ENCODE data around the gene CAMTA1.

Gene CAMTA1

GRCh38 chr1:7346600-7347570 lies 561.6 kb downstream of the CAMTA1 start:
- Histone ChIP-seq H3K36me3 (ENCODE audit: control insufficient read depth, insufficient read depth, low read length) (no peaks in the 10 kb centered on the region), H3K9ac (ENCODE audit: low read depth, low read length) (no peak overlapping the region), H3K9me3 (ENCODE audit: control insufficient read depth, insufficient read depth, low read length) (no peaks in the 10 kb centered on the region)

GRCh38 chr1:7348073-7348472 lies 562.8 kb downstream of the CAMTA1 start:
- no peaks in the 10 kb centered on the region for H3K9me3 ChIP-seq (ENCODE audit: control insufficient read depth, insufficient read depth, low read length)
- H3K9ac ChIP-seq (ENCODE audit: low read depth, low read length) = no peak overlapping the region
- no peak overlapping the region for H3K4me3 ChIP-seq (ENCODE audit: low read depth, low read length)
- no peaks in the 10 kb centered on the region for H3K36me3 ChIP-seq (ENCODE audit: control insufficient read depth, insufficient read depth, low read length)
- H3K27me3 ChIP-seq (ENCODE audit: control insufficient read depth, insufficient read depth, low read length) = no peaks in the 10 kb centered on the region
- no peaks in the 10 kb centered on the region for H3K4me1 ChIP-seq (ENCODE audit: control insufficient read depth, insufficient read depth, low read length)

More at GRCh38 chr1:7346600-7347570, 561.6 kb downstream of the CAMTA1 start:
- Histone ChIP-seq H3K27me3 (ENCODE audit: control insufficient read depth, insufficient read depth, low read length) (no peaks in the 10 kb centered on the region), H3K4me1 (ENCODE audit: control insufficient read depth, insufficient read depth, low read length) (no peaks in the 10 kb centered on the region), H3K4me3 (ENCODE audit: low read depth, low read length) (no peak overlapping the region)

GRCh38 chr1:7348580-7348979 lies 563.3 kb downstream of the CAMTA1 start:
- H3K27me3 ChIP-seq (ENCODE audit: control insufficient read depth, insufficient read depth, low read length) = no peaks in the 10 kb centered on the region
- H3K9me3 ChIP-seq (ENCODE audit: control insufficient read depth, insufficient read depth, low read length) = no peaks in the 10 kb centered on the region
- H3K4me3 ChIP-seq (ENCODE audit: low read depth, low read length) = no peak overlapping the region
- H3K36me3 ChIP-seq (ENCODE audit: control insufficient read depth, insufficient read depth, low read length) = no peaks in the 10 kb centered on the region
- H3K9ac ChIP-seq (ENCODE audit: low read depth, low read length) = no peak overlapping the region
- H3K4me1 ChIP-seq (ENCODE audit: control insufficient read depth, insufficient read depth, low read length) = no peaks in the 10 kb centered on the region

GRCh38 chr1:7350804-7351203 lies 565.5 kb downstream of the CAMTA1 start:
- H3K9ac ChIP-seq (ENCODE audit: low read depth, low read length) = no peak overlapping the region
- H3K27me3 ChIP-seq (ENCODE audit: control insufficient read depth, insufficient read depth, low read length) = no peaks in the 10 kb centered on the region
- no peaks in the 10 kb centered on the region for H3K36me3 ChIP-seq (ENCODE audit: control insufficient read depth, insufficient read depth, low read length)
- H3K4me1 ChIP-seq (ENCODE audit: control insufficient read depth, insufficient read depth, low read length) = no peaks in the 10 kb centered on the region
- H3K9me3 ChIP-seq (ENCODE audit: control insufficient read depth, insufficient read depth, low read length) = no peaks in the 10 kb centered on the region
- H3K4me3 ChIP-seq (ENCODE audit: low read depth, low read length) = no peak overlapping the region

- no peak overlapping the region for H3K9ac ChIP-seq (ENCODE audit: low read depth, low read length)
- H3K4me3 ChIP-seq (ENCODE audit: low read depth, low read length) = no peak overlapping the region
- H3K4me1 ChIP-seq (ENCODE audit: control insufficient read depth, insufficient read depth, low read length) = no peaks in the 10 kb centered on the region
- H3K27me3 ChIP-seq (ENCODE audit: control insufficient read depth, insufficient read depth, low read length) = no peaks in the 10 kb centered on the region
- no peaks in the 10 kb centered on the region for H3K9me3 ChIP-seq (ENCODE audit: control insufficient read depth, insufficient read depth, low read length)
- no peaks in the 10 kb centered on the region for H3K36me3 ChIP-seq (ENCODE audit: control insufficient read depth, insufficient read depth, low read length)
Measured at GRCh38 chr1:7351649-7352048, 566.4 kb downstream of the CAMTA1 start.

- Histone ChIP-seq H3K4me3 (ENCODE audit: low read depth, low read length) (no peak overlapping the region), H3K4me1 (ENCODE audit: control insufficient read depth, insufficient read depth, low read length) (no peaks in the 10 kb centered on the region), H3K9ac (ENCODE audit: low read depth, low read length) (no peak overlapping the region), H3K9me3 (ENCODE audit: control insufficient read depth, insufficient read depth, low read length) (no peaks in the 10 kb centered on the region), H3K36me3 (ENCODE audit: control insufficient read depth, insufficient read depth, low read length) (no peaks in the 10 kb centered on the region), H3K27me3 (ENCODE audit: control insufficient read depth, insufficient read depth, low read length) (no peaks in the 10 kb centered on the region)
Measured at GRCh38 chr1:7352364-7352763, 567.1 kb downstream of the CAMTA1 start.

- Histone ChIP-seq H3K4me1 (ENCODE audit: control insufficient read depth, insufficient read depth, low read length) (no peaks in the 10 kb centered on the region), H3K27me3 (ENCODE audit: control insufficient read depth, insufficient read depth, low read length) (no peaks in the 10 kb centered on the region), H3K9me3 (ENCODE audit: control insufficient read depth, insufficient read depth, low read length) (no peaks in the 10 kb centered on the region), H3K4me3 (ENCODE audit: low read depth, low read length) (no peak overlapping the region), H3K36me3 (ENCODE audit: control insufficient read depth, insufficient read depth, low read length) (no peaks in the 10 kb centered on the region), H3K9ac (ENCODE audit: low read depth, low read length) (no peak overlapping the region)
Measured at GRCh38 chr1:7352974-7353373, 567.7 kb downstream of the CAMTA1 start.

- Histone ChIP-seq H3K4me1 (ENCODE audit: control insufficient read depth, insufficient read depth, low read length) (no peaks in the 10 kb centered on the region), H3K27me3 (ENCODE audit: control insufficient read depth, insufficient read depth, low read length) (no peaks in the 10 kb centered on the region), H3K9me3 (ENCODE audit: control insufficient read depth, insufficient read depth, low read length) (no peaks in the 10 kb centered on the region), H3K9ac (ENCODE audit: low read depth, low read length) (no peak overlapping the region), H3K4me3 (ENCODE audit: low read depth, low read length) (no peak overlapping the region), H3K36me3 (ENCODE audit: control insufficient read depth, insufficient read depth, low read length) (no peaks in the 10 kb centered on the region)
Measured at GRCh38 chr1:7355646-7356045, 570.4 kb downstream of the CAMTA1 start.

- no peaks in the 10 kb centered on the region for H3K36me3 ChIP-seq (ENCODE audit: control insufficient read depth, insufficient read depth, low read length)
Measured at GRCh38 chr1:7356079-7356478, 570.8 kb downstream of the CAMTA1 start.

GRCh38 chr1:7358425-7358824 lies 573.2 kb downstream of the CAMTA1 start:
- no peak overlapping the region for H3K9ac ChIP-seq (ENCODE audit: low read depth, low read length)
- H3K9me3 ChIP-seq (ENCODE audit: control insufficient read depth, insufficient read depth, low read length) = no peaks in the 10 kb centered on the region
- no peak overlapping the region for H3K4me3 ChIP-seq (ENCODE audit: low read depth, low read length)
- no peaks in the 10 kb centered on the region for H3K27me3 ChIP-seq (ENCODE audit: control insufficient read depth, insufficient read depth, low read length)
- no peaks in the 10 kb centered on the region for H3K4me1 ChIP-seq (ENCODE audit: control insufficient read depth, insufficient read depth, low read length)
- no peaks in the 10 kb centered on the region for H3K36me3 ChIP-seq (ENCODE audit: control insufficient read depth, insufficient read depth, low read length)

More at GRCh38 chr1:7356079-7356478, 570.8 kb downstream of the CAMTA1 start:
- Histone ChIP-seq H3K4me1 (ENCODE audit: control insufficient read depth, insufficient read depth, low read length) (no peaks in the 10 kb centered on the region), H3K9me3 (ENCODE audit: control insufficient read depth, insufficient read depth, low read length) (no peaks in the 10 kb centered on the region), H3K9ac (ENCODE audit: low read depth, low read length) (no peak overlapping the region), H3K4me3 (ENCODE audit: low read depth, low read length) (no peak overlapping the region), H3K27me3 (ENCODE audit: control insufficient read depth, insufficient read depth, low read length) (no peaks in the 10 kb centered on the region)

GRCh38 chr1:7360526-7360925 lies 575.3 kb downstream of the CAMTA1 start:
- H3K9ac ChIP-seq (ENCODE audit: low read depth, low read length) = no peak overlapping the region
- no peaks in the 10 kb centered on the region for H3K9me3 ChIP-seq (ENCODE audit: control insufficient read depth, insufficient read depth, low read length)
- H3K4me1 ChIP-seq (ENCODE audit: control insufficient read depth, insufficient read depth, low read length) = no peaks in the 10 kb centered on the region
- no peak overlapping the region for H3K4me3 ChIP-seq (ENCODE audit: low read depth, low read length)
- H3K27me3 ChIP-seq (ENCODE audit: control insufficient read depth, insufficient read depth, low read length) = no peaks in the 10 kb centered on the region
- no peaks in the 10 kb centered on the region for H3K36me3 ChIP-seq (ENCODE audit: control insufficient read depth, insufficient read depth, low read length)

- Histone ChIP-seq H3K9me3 (ENCODE audit: control insufficient read depth, insufficient read depth, low read length) (no peaks in the 10 kb centered on the region), H3K27me3 (ENCODE audit: control insufficient read depth, insufficient read depth, low read length) (no peaks in the 10 kb centered on the region), H3K4me1 (ENCODE audit: control insufficient read depth, insufficient read depth, low read length) (no peaks in the 10 kb centered on the region), H3K4me3 (ENCODE audit: low read depth, low read length) (no peak overlapping the region), H3K36me3 (ENCODE audit: control insufficient read depth, insufficient read depth, low read length) (no peaks in the 10 kb centered on the region), H3K9ac (ENCODE audit: low read depth, low read length) (no peak overlapping the region)
Measured at GRCh38 chr1:7362947-7363346, 577.7 kb downstream of the CAMTA1 start.

Data from iPS-15b (cell line).